ENCODE results near the gene LCOR. TPM values are rescaled to one million over a fixed set of nuclear protein-coding genes. Genes with fewer than 3 reads are reported as not detected.

LCOR gene
- total and polyA plus RNA-seq, 2 of the 13 experiments (the other 11 are each of a cell fraction or from before 2014, with no cell fraction given), result 12.4 to 23.7 TPM

GRCh38 chr10:97029271-97029670 lies 197.2 kb downstream of the LCOR start:
- ATAC-seq, result no peak
- DNase-seq (ENCODE audit: low spot score), result no peak
- Histone ChIP-seq H4K20me1 (ENCODE audit: insufficient read depth, low read length) (no peaks in the 10 kb centered on the region), H3K79me2 (ENCODE audit: insufficient read depth, low read length) (no peaks in the 10 kb centered on the region), H3K27ac (ENCODE audit: extremely low read length, insufficient read depth, low read length) (no peak overlapping the region), H2AFZ (ENCODE audit: low read length) (no peak overlapping the region), H3K36me3 (replicated peaks in 1 of 2; ENCODE audit: control insufficient read depth in 1 of 2, insufficient read depth in 2 of 2, low read length in 2 of 2) (no peaks in the 10 kb centered on the region), H3K27me3 (ENCODE audit: control insufficient read depth in 1 of 2, insufficient read depth in 2 of 2, low read length in 2 of 2) (peaks cover 0 to 16% of the 10 kb centered on the region in 2 experiments; a peak in 2 of 5 replicates), H3K9me3 (ENCODE audit: low read length) (no peaks in the 10 kb centered on the region), H3K4me2 (ENCODE audit: low read depth, low read length) (no peak overlapping the region), H3K4me3 (replicated peaks in 1 of 3; ENCODE audit: insufficient read depth in 1 of 3, low read depth in 2 of 3, low read length in 3 of 3) (no peak overlapping the region), H3K4me1 (ENCODE audit: insufficient read depth, low read length) (peaks cover 22% of the 10 kb centered on the region), H3K9ac (ENCODE audit: insufficient read depth, low read depth, low read length) (no peak overlapping the region)
- FAIRE-seq, result no peak
- WGBS (ENCODE audit: low lambda C conversion rate), result 4% methylated on average over 2 of the region's 3 CpGs
- TF ChIP-seq ZNF30 (CRISPR knock-in tag; IDR thresholded peaks at IDR 0.05) (no peak), ZNF335 (CRISPR knock-in tag; IDR thresholded peaks at IDR 0.05) (no peak), ATF3 (CRISPR knock-in tag; IDR thresholded peaks at IDR 0.05) (no peak), SCMH1 (CRISPR knock-in tag; IDR thresholded peaks at IDR 0.05; ENCODE audit: borderline replicate concordance) (no peak), ZNF609 (CRISPR knock-in tag; IDR thresholded peaks at IDR 0.05; ENCODE audit: borderline replicate concordance) (no peak), ZMAT5 (CRISPR knock-in tag; IDR thresholded peaks at IDR 0.05; ENCODE audit: borderline replicate concordance, low read depth) (no peak), ZBTB25 (CRISPR knock-in tag; IDR thresholded peaks at IDR 0.05) (no peak), ZNF329 (CRISPR knock-in tag; IDR thresholded peaks at IDR 0.05; ENCODE audit: low read depth) (no peak), NFKB2 (CRISPR knock-in tag; IDR thresholded peaks at IDR 0.05; ENCODE audit: borderline replicate concordance) (no peak), HCFC1 (IDR thresholded peaks at IDR 0.05; ENCODE audit: low read depth, low read length) (no peak), FOXC1 (CRISPR knock-in tag; IDR thresholded peaks at IDR 0.05; ENCODE audit: borderline replicate concordance) (no peak), RAD51 (IDR thresholded peaks at IDR 0.05; ENCODE audit: borderline replicate concordance) (no peak), FOXP4 (CRISPR knock-in tag; IDR thresholded peaks at IDR 0.05) (no peak), PHF5A (CRISPR knock-in tag; IDR thresholded peaks at IDR 0.05; ENCODE audit: low read depth, unreplicated experiment) (no peak), MED13 (CRISPR knock-in tag; IDR thresholded peaks at IDR 0.05) (no peak), CC2D1A (CRISPR knock-in tag; IDR thresholded peaks at IDR 0.05) (no peak)
- in situ Hi-C loops (cut with HindIII; ENCODE audit: extremely low pct_ligation_motif_present, low pct_unique_long_range_greater_than_20kb), result no loop called here
- no TSS peak for BruUV-seq (replicated peaks)
- POLR2A ChIA-PET, result no interaction called here
- intact Hi-C loops (cut with micrococcal nuclease; ENCODE audit: unreplicated experiment), result no loop called here
- CTCF ChIA-PET (ENCODE audit: low intra/inter-chr PET ratio, low total read pairs), result no interaction called here
